GM19455 (cell line): ENCODE data around the gene UBE3A.

ENCODE experiments used
- ATAC-seq: cut with Tn5 transposase; IDR thresholded peaks from one replicate; pipeline ENCODE4 v1.9.1; 2021; ENCODE audit not compliant: unreplicated experiment

Gene UBE3A

DNA sequence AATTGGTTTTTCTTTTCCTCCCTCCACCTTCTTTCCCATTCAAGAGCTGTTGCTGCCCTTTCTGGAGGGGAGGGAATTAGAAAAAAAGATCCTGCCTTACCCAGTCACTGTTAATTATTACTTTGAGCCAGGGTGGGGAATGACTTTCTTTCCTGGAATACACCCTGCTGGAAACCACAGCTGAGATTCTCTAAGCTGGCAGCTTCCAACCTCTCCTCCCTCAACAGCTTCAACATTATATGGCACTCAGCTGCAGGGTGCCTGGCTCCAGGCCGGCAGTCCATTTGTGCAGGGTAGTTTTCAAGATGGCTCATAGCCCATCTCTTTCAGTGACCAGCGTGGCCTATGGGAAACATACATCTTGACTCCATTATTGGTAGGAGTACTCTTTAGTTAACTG, 105.8 kb downstream of the UBE3A start:
- no peak for ATAC-seq

DNA sequence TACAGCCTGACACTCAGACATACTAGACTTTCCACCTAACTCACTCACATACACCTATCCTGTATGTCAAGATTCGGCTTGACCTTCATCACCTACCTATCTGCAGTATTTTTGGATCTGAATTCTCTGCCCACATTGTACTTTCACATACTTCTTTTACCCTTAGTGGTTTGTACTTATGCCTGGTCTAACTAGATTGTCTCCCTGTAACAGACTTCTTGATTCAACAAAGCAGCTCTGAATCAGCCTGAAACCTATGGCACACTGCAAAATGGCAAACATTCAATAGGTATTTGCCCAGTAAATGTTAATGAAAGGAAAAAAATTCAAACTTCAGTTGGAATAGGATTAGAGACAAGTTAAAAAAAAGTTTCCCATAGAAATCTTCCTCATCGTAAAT, 106.5 kb downstream of the UBE3A start:
- ATAC-seq, result no peak

DNA sequence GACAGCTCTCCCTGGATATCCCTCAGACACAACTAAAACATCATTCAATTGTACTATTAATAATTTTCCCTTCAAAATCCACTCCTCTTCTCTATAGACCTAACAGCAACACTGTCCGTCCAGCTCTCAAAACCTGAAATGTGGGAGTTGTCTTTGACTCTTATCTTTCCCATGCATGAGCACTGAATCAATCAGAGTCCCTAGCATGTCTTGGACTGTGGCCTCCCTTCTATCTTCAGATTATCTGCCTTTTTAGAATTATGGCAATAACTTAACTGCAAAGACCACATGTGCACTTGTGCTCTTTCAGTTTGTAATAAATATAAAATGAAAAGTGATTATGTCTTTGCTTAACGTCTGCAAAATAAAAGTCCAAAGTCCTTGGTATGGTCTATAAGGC, 107.0 kb downstream of the UBE3A start:
- no peak for ATAC-seq

DNA sequence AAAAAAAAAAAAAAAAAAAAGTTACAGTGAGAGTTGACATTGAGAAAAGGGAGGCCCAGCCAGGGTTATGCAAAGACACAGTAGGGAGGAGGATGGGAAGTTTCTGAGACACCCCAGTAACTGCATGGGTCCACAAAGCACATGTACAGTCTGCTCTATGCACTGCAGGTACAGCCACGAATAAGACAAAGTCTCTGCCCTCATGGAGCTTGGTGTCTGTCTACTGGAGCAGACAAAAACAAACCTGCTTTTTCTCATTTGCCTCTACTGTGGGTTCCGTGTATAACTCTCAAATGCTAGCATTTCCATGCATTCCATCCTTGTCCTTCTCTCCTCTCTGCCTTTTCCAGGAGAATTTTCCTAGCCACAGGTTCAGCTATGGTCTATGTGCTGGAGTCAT, 107.4 kb downstream of the UBE3A start:
- ATAC-seq, result no peak

DNA sequence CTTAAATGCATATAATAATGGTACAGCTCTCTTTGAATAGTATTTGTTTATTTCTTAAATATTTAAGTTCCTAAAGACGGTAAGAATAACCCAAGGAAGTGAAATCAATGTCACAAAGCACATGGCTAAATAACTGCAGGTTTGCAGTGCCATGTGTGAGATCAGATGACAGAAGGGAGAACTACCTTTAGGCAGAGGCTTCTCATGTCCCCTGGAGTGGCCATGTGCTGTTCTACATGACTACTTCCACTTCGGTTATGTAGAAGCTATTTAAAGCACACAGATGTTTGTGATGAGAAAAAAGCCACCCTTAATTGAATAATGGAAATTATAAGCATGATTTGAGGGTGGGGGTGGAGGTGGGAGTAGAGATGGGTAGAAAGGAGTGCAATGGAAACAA, 109.1 kb downstream of the UBE3A start:
- no peak for ATAC-seq

DNA sequence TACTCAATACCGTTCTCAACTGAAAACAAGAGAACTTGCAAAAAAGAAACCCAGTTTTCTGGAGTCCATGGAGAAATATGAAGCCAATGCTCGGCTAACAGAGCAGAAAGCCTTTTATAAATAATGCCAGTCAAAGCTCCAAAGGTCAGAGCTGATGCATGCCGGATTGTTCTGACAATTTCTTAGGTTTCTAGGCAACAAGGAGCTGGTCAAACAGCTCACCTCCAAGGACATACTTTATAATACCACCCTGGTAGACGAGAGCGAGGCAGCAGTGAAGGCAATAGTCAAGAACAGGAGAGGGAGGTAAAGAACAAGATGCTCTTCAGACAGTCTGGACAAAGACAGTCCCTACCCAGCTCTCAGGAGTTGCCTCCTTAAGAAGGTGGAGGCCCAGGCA, 111.1 kb downstream of the UBE3A start:
- ATAC-seq, result no peak

DNA sequence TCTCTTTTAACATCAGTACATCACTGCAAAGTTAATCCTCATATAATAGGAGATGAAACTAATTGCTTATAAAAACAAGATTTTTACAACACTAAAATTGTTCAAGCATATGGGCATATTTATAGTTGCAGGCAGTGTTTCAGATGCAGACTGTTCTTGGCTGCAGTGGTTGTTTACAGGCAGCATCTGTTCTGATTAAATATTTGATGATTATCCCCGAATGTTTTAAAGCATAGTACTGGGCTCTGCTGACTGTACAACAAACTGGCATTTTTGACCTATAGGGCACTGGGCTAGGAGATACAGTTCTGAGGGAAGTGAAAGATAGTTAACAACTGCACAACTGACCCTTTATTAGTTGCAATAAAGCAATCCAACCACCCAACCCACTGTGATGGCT, 113.6 kb downstream of the UBE3A start:
- ATAC-seq, result no peak

DNA sequence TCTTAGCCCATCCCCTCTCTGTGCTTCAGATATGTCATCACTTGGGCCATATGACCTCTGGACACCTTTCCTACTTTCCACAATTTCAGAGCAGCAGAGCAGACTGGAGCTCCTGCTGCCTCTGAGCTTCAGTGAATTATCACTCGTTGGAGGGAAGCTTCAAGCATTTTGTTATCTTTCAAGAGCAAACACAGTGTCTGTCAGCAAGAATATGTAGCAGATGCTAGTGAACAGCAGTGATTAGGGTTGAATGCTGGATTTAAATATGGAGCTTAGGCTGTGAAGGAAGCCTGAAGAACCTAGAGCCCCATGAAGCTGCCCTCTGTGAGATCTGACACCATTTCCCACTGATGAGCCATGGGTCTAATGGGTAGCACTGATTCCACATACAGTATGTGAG, 115.4 kb downstream of the UBE3A start:
- no peak for ATAC-seq

DNA sequence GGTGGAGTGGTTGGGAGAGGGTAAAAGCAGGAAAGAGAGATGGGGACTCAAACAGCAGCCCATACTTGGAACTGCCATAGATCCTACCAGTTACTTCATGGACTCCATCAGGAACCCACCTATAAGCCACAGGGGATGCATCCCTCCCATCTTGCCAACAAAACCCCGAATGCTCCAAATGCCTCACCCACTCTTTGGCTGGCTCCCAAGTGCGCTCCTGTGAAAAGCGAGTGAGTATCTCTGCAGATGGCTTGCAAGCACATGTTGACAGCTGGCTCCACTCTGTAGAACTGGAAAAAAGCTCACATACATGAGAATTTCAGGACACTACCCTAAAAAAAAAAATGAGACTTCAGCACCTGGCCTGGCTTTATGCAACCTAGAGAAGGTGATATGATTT, 151.0 kb downstream of the UBE3A start:
- no peak for ATAC-seq
